Loucy (cell line): ENCODE data around the gene BCL2A1.
"Not testable (repeated sequence)": the region's sequence is repeated elsewhere in the genome, so short reads cannot be mapped to it uniquely, and the experiment has no call there.

Experiments
- H2AFZ ChIP-seq: fragments of 200-600 bp; sonication (generic); 2 replicates; pipeline ENCODE4 v1.6.0; 2016; ENCODE audit warnings: antibody characterized with exemption, mild to moderate bottlenecking, low read length, moderate library complexity
- H3F3A ChIP-seq: fragments of 200-600 bp; 2 replicates; pipeline ENCODE4 v1.6.0; 2016; ENCODE audit warnings: antibody characterized with exemption, low read depth, mild to moderate bottlenecking
- H3K27me3 ChIP-seq: fragments of 200-600 bp; sonication (generic); 2 replicates; pipeline ENCODE4 v1.6.1; 2014; ENCODE audit warnings: low read length, mild to moderate bottlenecking; ENCODE audit not compliant: insufficient read depth, poor library complexity, severe bottlenecking
- H3K36me3 ChIP-seq: fragments of 200-600 bp; sonication (generic); 2 replicates; pipeline ENCODE4 v1.6.1; 2016; ENCODE audit warnings: low read length; ENCODE audit not compliant: insufficient read depth
- H3K4me1 ChIP-seq: fragments of 200-600 bp; sonication (generic); 2 replicates; pipeline ENCODE4 v1.5.1; 2014; ENCODE audit warnings: low read length, mild to moderate bottlenecking; ENCODE audit not compliant: insufficient read depth, poor library complexity, severe bottlenecking
- H3K4me2 ChIP-seq: fragments of 200-600 bp; sonication (generic); 2 replicates; pipeline ENCODE4 v1.6.0; 2014; ENCODE audit warnings: antibody characterized with exemption, low read length, low read depth, mild to moderate bottlenecking; ENCODE audit not compliant: poor library complexity, severe bottlenecking
- H3K4me3 ChIP-seq: fragments of 200-600 bp; sonication (generic); 2 replicates; pipeline ENCODE4 v1.5.1; 2014; ENCODE audit warnings: low read length, mild to moderate bottlenecking, mixed read lengths; ENCODE audit not compliant: poor library complexity, severe bottlenecking
- H3K79me2 ChIP-seq: fragments of 200-600 bp; sonication (generic); 2 replicates; pipeline ENCODE4 v1.6.1; 2014; ENCODE audit warnings: low read length; ENCODE audit not compliant: insufficient read depth
- H3K9ac ChIP-seq: fragments of 200-600 bp; sonication (generic); 2 replicates; pipeline ENCODE4 v1.6.0; 2014; ENCODE audit warnings: mild to moderate bottlenecking, low read depth, low read length, moderate library complexity; ENCODE audit not compliant: poor library complexity, severe bottlenecking
- H3K9me2 ChIP-seq: fragments of 200-600 bp; sonication (generic); replicated peaks from 2 replicates; pipeline ENCODE4 v1.6.1; 2016; ENCODE audit warnings: low read depth, low read length, mixed read lengths
- H3K9me3 ChIP-seq: fragments of 200-600 bp; sonication (generic); 2 replicates; pipeline ENCODE4 v1.6.1; 2014; ENCODE audit warnings: mild to moderate bottlenecking, antibody characterized with exemption, low read length, low read depth; ENCODE audit not compliant: insufficient read depth
- H4K20me1 ChIP-seq: fragments of 200-600 bp; sonication (generic); 2 replicates; pipeline ENCODE4 v1.6.0; 2014; ENCODE audit warnings: antibody characterized with exemption, low read length, mild to moderate bottlenecking; ENCODE audit not compliant: insufficient read depth, poor library complexity, severe bottlenecking
- CTCF ChIP-seq: fragments of 200-600 bp; sonication (generic); conservative IDR thresholded peaks from 2 replicates; pipeline ENCODE4 v1.5.1; 2014; ENCODE audit warnings: mild to moderate bottlenecking, antibody characterized with exemption, low read length
- EZH2phosphoT487 ChIP-seq: fragments of 200-600 bp; IDR thresholded peaks from 2 replicates; pipeline ENCODE4 v1.6.1; 2018; ENCODE audit warnings: antibody characterized with exemption, mild to moderate bottlenecking, moderate library complexity, borderline replicate concordance

BCL2A1 gene

GRCh38 chr15:79929412-79929811 lies 41.6 kb downstream of the BCL2A1 start:
- Histone ChIP-seq H3K4me3 (no peak overlapping the region), H3K4me2 (no peak overlapping the region), H3K36me3 (no peaks in the 10 kb centered on the region), H4K20me1 (no peaks in the 10 kb centered on the region), H3K4me1 (peaks cover 17% of the 10 kb centered on the region), H3F3A (no peaks in the 10 kb centered on the region), H3K9ac (no peak overlapping the region), H3K27me3 (no peaks in the 10 kb centered on the region), H3K9me3 (no peaks in the 10 kb centered on the region), H3K79me2 (peaks cover 5% of the 10 kb centered on the region; the same call in 1 of the 2 replicates), H2AFZ (no peak overlapping the region), H3K9me2 (no peaks in the 10 kb centered on the region)
- TF ChIP-seq CTCF, result no peak
- no peak for TF ChIP-seq EZH2phosphoT487

GRCh38 chr15:79926116-79926515 lies 44.9 kb downstream of the BCL2A1 start:
- H3K9me3 ChIP-seq, H3F3A ChIP-seq, H3K36me3 ChIP-seq, H3K9me2 ChIP-seq, H3K9ac ChIP-seq, H3K4me2 ChIP-seq, H3K27me3 ChIP-seq, H3K4me3 ChIP-seq, H2AFZ ChIP-seq: not testable (repeated sequence)
- Histone ChIP-seq H4K20me1 (peaks cover 15% of the 10 kb centered on the region), H3K4me1 (peaks cover 13% of the 10 kb centered on the region), H3K79me2 (peaks cover 31% of the 10 kb centered on the region)

GRCh38 chr15:79924379-79924778 lies 46.6 kb downstream of the BCL2A1 start:
- Histone ChIP-seq H2AFZ (no peak overlapping the region; the same call in 1 of the 2 replicates), H3K4me1 (peaks cover 13% of the 10 kb centered on the region), H3K4me3 (peak overlapping the region; percentile 99), H3K79me2 (peaks cover 47% of the 10 kb centered on the region), H3K9me2 (no peaks in the 10 kb centered on the region), H4K20me1 (peaks cover 15% of the 10 kb centered on the region), H3K27me3 (no peaks in the 10 kb centered on the region), H3K4me2 (peak overlapping the region; percentile 69), H3K9me3 (peaks cover 2% of the 10 kb centered on the region; the same call in 1 of the 2 replicates), H3F3A (no peaks in the 10 kb centered on the region), H3K36me3 (peaks cover 3% of the 10 kb centered on the region; the same call in 1 of the 2 replicates), H3K9ac (peak overlapping the region; percentile 91)
- TF ChIP-seq CTCF (no peak), EZH2phosphoT487 (no peak)

GRCh38 chr15:79923515-79924169 lies 47.4 kb downstream of the BCL2A1 start:
- H3K36me3 ChIP-seq, result peaks cover 3% of the 10 kb centered on the region; the same call in 1 of the 2 replicates
- peak overlapping the region; percentile 97 for H3K4me2 ChIP-seq
- H3K9me3 ChIP-seq, result peaks cover 2% of the 10 kb centered on the region; the same call in 1 of the 2 replicates
- no peaks in the 10 kb centered on the region for H3K9me2 ChIP-seq
- H3K9ac ChIP-seq, result peak overlapping the region; percentile 91
- TF ChIP-seq CTCF, result no peak
- TF ChIP-seq EZH2phosphoT487, result no peak
- peak overlapping the region; percentile 96 for H2AFZ ChIP-seq
- no peaks in the 10 kb centered on the region for H3K27me3 ChIP-seq
- no peaks in the 10 kb centered on the region for H3F3A ChIP-seq
- peaks cover 53% of the 10 kb centered on the region for H3K79me2 ChIP-seq
- peaks cover 13% of the 10 kb centered on the region for H3K4me1 ChIP-seq
- H4K20me1 ChIP-seq, result peaks cover 15% of the 10 kb centered on the region
- peak overlapping the region; percentile 99 for H3K4me3 ChIP-seq
